ENCODE data around the gene FARS2. TPM values are rescaled to one million over a fixed set of nuclear protein-coding genes. Genes with fewer than 3 reads are reported as not detected.
"Not testable (repeated sequence)": the region's sequence is repeated elsewhere in the genome, so short reads cannot be mapped to it uniquely, and the experiment has no call there.

FARS2 gene
- total and polyA plus RNA-seq, 4 donors: 16.6 to 29.0 (median 21.1) TPM

- WGBS (ENCODE audit: insufficient coverage): 77% methylated on average over 8 of the region's 13 CpGs
Observed at GRCh38 chr6:5693225-5694145, 432.2 kb downstream of the FARS2 start.

GRCh38 chr6:5695260-5696245, 434.2 kb downstream of the FARS2 start:
- peak in 1 of 6 donors; percentile 58 for DNase-seq (ENCODE audit: low read depth in 4 of 6, low spot score in 6 of 6)
- Histone ChIP-seq H3K36me3 (ENCODE audit: control insufficient read depth, insufficient read depth, low read length) (no peaks in the 10 kb centered on the region), H3K27ac (ENCODE audit: low read depth, low read length) (no peak overlapping the region), H3K9me3 (ENCODE audit: control insufficient read depth, insufficient read depth, low read length) (peaks cover 2% of the 10 kb centered on the region), H3K27me3 (ENCODE audit: control insufficient read depth, insufficient read depth, low read length) (no peaks in the 10 kb centered on the region), H3K4me1 (ENCODE audit: control insufficient read depth, insufficient read depth, low read length) (no peaks in the 10 kb centered on the region), H3K4me3 (ENCODE audit: low read depth, low read length) (no peak overlapping the region)
- WGBS (ENCODE audit: insufficient coverage): 87% methylated on average over 3 of the region's 12 CpGs

More at GRCh38 chr6:5693225-5694145, 432.2 kb downstream of the FARS2 start:
- peak in 1 of 6 donors; percentile 51 for DNase-seq (ENCODE audit: low read depth in 4 of 6, low spot score in 6 of 6)
- Histone ChIP-seq H3K27me3 (ENCODE audit: control insufficient read depth, insufficient read depth, low read length) (no peaks in the 10 kb centered on the region), H3K27ac (ENCODE audit: low read depth, low read length) (no peak overlapping the region), H3K9me3 (ENCODE audit: control insufficient read depth, insufficient read depth, low read length) (peaks cover 2% of the 10 kb centered on the region), H3K36me3 (ENCODE audit: control insufficient read depth, insufficient read depth, low read length) (no peaks in the 10 kb centered on the region), H3K4me1 (ENCODE audit: control insufficient read depth, insufficient read depth, low read length) (no peaks in the 10 kb centered on the region), H3K4me3 (ENCODE audit: low read depth, low read length) (no peak overlapping the region)

GRCh38 chr6:5697508-5697907, 436.2 kb downstream of the FARS2 start:
- Histone ChIP-seq H3K36me3 (ENCODE audit: control insufficient read depth, insufficient read depth, low read length) (no peaks in the 10 kb centered on the region), H3K27me3 (ENCODE audit: control insufficient read depth, insufficient read depth, low read length) (no peaks in the 10 kb centered on the region), H3K9me3 (ENCODE audit: control insufficient read depth, insufficient read depth, low read length) (no peaks in the 10 kb centered on the region), H3K4me3 (ENCODE audit: low read depth, low read length) (no peak overlapping the region), H3K4me1 (ENCODE audit: control insufficient read depth, insufficient read depth, low read length) (peaks cover 5% of the 10 kb centered on the region), H3K27ac (ENCODE audit: low read depth, low read length) (no peak overlapping the region)
- no peak for DNase-seq (ENCODE audit: low read depth in 4 of 6, low spot score in 6 of 6)

GRCh38 chr6:5698318-5698717, 437.0 kb downstream of the FARS2 start:
- H3K36me3 ChIP-seq (ENCODE audit: control insufficient read depth, insufficient read depth, low read length): no peaks in the 10 kb centered on the region
- DNase-seq (ENCODE audit: low read depth in 4 of 6, low spot score in 6 of 6): no peak
- H3K4me1 ChIP-seq (ENCODE audit: control insufficient read depth, insufficient read depth, low read length): peaks cover 5% of the 10 kb centered on the region
- WGBS (ENCODE audit: insufficient coverage): no CpG with 5 or more reads among the region's 4 CpGs
- no peaks in the 10 kb centered on the region for H3K27me3 ChIP-seq (ENCODE audit: control insufficient read depth, insufficient read depth, low read length)
- no peak overlapping the region for H3K27ac ChIP-seq (ENCODE audit: low read depth, low read length)
- H3K4me3 ChIP-seq (ENCODE audit: low read depth, low read length): no peak overlapping the region
- H3K9me3 ChIP-seq (ENCODE audit: control insufficient read depth, insufficient read depth, low read length): no peaks in the 10 kb centered on the region

GRCh38 chr6:5699064-5699463, 437.8 kb downstream of the FARS2 start:
- not testable (repeated sequence) for H3K4me1 ChIP-seq (ENCODE audit: control insufficient read depth, insufficient read depth, low read length); H3K27ac ChIP-seq (ENCODE audit: low read depth, low read length); H3K9me3 ChIP-seq (ENCODE audit: control insufficient read depth, insufficient read depth, low read length); DNase-seq (ENCODE audit: low read depth in 4 of 6, low spot score in 6 of 6); H3K36me3 ChIP-seq (ENCODE audit: control insufficient read depth, insufficient read depth, low read length); H3K27me3 ChIP-seq (ENCODE audit: control insufficient read depth, insufficient read depth, low read length); H3K4me3 ChIP-seq (ENCODE audit: low read depth, low read length)

GRCh38 chr6:5701174-5701573, 439.9 kb downstream of the FARS2 start:
- no peak for DNase-seq (ENCODE audit: low read depth in 4 of 6, low spot score in 6 of 6)
- H3K27ac ChIP-seq (ENCODE audit: low read depth, low read length): no peak overlapping the region
- H3K27me3 ChIP-seq (ENCODE audit: control insufficient read depth, insufficient read depth, low read length): no peaks in the 10 kb centered on the region
- H3K9me3 ChIP-seq (ENCODE audit: control insufficient read depth, insufficient read depth, low read length): no peaks in the 10 kb centered on the region
- H3K36me3 ChIP-seq (ENCODE audit: control insufficient read depth, insufficient read depth, low read length): no peaks in the 10 kb centered on the region
- H3K4me3 ChIP-seq (ENCODE audit: low read depth, low read length): no peak overlapping the region
- 69% methylated on average over 10 of the region's 14 CpGs for WGBS (ENCODE audit: insufficient coverage)
- peaks cover 5% of the 10 kb centered on the region for H3K4me1 ChIP-seq (ENCODE audit: control insufficient read depth, insufficient read depth, low read length)

- Histone ChIP-seq H3K36me3 (ENCODE audit: control insufficient read depth, insufficient read depth, low read length) (no peaks in the 10 kb centered on the region), H3K27ac (ENCODE audit: low read depth, low read length) (no peak overlapping the region), H3K27me3 (ENCODE audit: control insufficient read depth, insufficient read depth, low read length) (no peaks in the 10 kb centered on the region), H3K4me1 (ENCODE audit: control insufficient read depth, insufficient read depth, low read length) (peaks cover 5% of the 10 kb centered on the region), H3K9me3 (ENCODE audit: control insufficient read depth, insufficient read depth, low read length) (no peaks in the 10 kb centered on the region), H3K4me3 (ENCODE audit: low read depth, low read length) (no peak overlapping the region)
- 100% methylated on average over 2 of the region's 3 CpGs for WGBS (ENCODE audit: insufficient coverage)
- no peak for DNase-seq (ENCODE audit: low read depth in 4 of 6, low spot score in 6 of 6)
Observed at GRCh38 chr6:5704708-5705107, 443.4 kb downstream of the FARS2 start.

- WGBS (ENCODE audit: insufficient coverage): 98% methylated on average over 13 of the region's 13 CpGs
- Histone ChIP-seq H3K27me3 (ENCODE audit: control insufficient read depth, insufficient read depth, low read length) (no peaks in the 10 kb centered on the region), H3K27ac (ENCODE audit: low read depth, low read length) (no peak overlapping the region), H3K4me3 (ENCODE audit: low read depth, low read length) (no peak overlapping the region), H3K36me3 (ENCODE audit: control insufficient read depth, insufficient read depth, low read length) (no peaks in the 10 kb centered on the region), H3K4me1 (ENCODE audit: control insufficient read depth, insufficient read depth, low read length) (peaks cover 5% of the 10 kb centered on the region), H3K9me3 (ENCODE audit: control insufficient read depth, insufficient read depth, low read length) (no peaks in the 10 kb centered on the region)
- no peak for DNase-seq (ENCODE audit: low read depth in 4 of 6, low spot score in 6 of 6)
Observed at GRCh38 chr6:5705252-5705651, 443.9 kb downstream of the FARS2 start.

GRCh38 chr6:5706124-5707033, 445.1 kb downstream of the FARS2 start:
- 91% methylated on average over 15 of the region's 19 CpGs for WGBS (ENCODE audit: insufficient coverage)
- Histone ChIP-seq H3K27ac (ENCODE audit: low read depth, low read length) (no peak overlapping the region), H3K4me3 (ENCODE audit: low read depth, low read length) (no peak overlapping the region), H3K4me1 (ENCODE audit: control insufficient read depth, insufficient read depth, low read length) (no peaks in the 10 kb centered on the region), H3K36me3 (ENCODE audit: control insufficient read depth, insufficient read depth, low read length) (no peaks in the 10 kb centered on the region), H3K9me3 (ENCODE audit: control insufficient read depth, insufficient read depth, low read length) (no peaks in the 10 kb centered on the region), H3K27me3 (ENCODE audit: control insufficient read depth, insufficient read depth, low read length) (no peaks in the 10 kb centered on the region)
- DNase-seq (ENCODE audit: low read depth in 4 of 6, low spot score in 6 of 6): no peak
